IMR-90 (cell line): ENCODE results near the gene C11orf97. TPM values are rescaled to one million over a fixed set of nuclear protein-coding genes. Genes with fewer than 3 reads are reported as not detected.

ENCODE experiments used
- ATAC-seq: fragments of 200-7000 bp; cut with Tn5 transposase; 2 replicates; pipeline ENCODE4 v1.9.1; 2020; ENCODE audit warnings: low read depth, mild to moderate bottlenecking, moderate library complexity
- BruUV-seq: library from RNA; stranded (reverse); fragments of 400-500 nt; replicated peaks from 2 replicates; lab custom pipeline; 2021; lab: Mats Ljungman, UMichigan
- CTCF ChIA-PET: fragments of 300-600 bp; formaldehyde crosslinking; extraction: SDS; loops from one replicate; lab custom pipeline; 2021; ENCODE audit warnings: antibody characterized with exemption; lab: Yijun Ruan, JAX
- POLR2A ChIA-PET: fragments of 300-600 bp; sonication (Branson Sonifier 250); formaldehyde crosslinking; loops from one replicate; lab custom pipeline; 2022; ENCODE audit warnings: antibody characterized with exemption; ENCODE audit not compliant: unreplicated experiment; lab: Charles Lee
- DNase-seq: peaks from one replicate; pipeline ENCODE4 v3.0.0; 2013
- H2AFZ ChIP-seq: replicated peaks from 2 replicates; pipeline ENCODE3; 2013; ENCODE audit warnings: low read length, mild to moderate bottlenecking; ENCODE audit not compliant: poor library complexity
- H2AK5ac ChIP-seq: 2 replicates; pipeline ENCODE4 v1.6.1; 2013; ENCODE audit warnings: low read depth, low read length, inconsistent platforms
- H2AK9ac ChIP-seq: replicated peaks from 2 replicates; pipeline ENCODE3; 2013; ENCODE audit warnings: mild to moderate bottlenecking, low read depth, low read length, moderate library complexity; ENCODE audit not compliant: poor library complexity
- H2BK120ac ChIP-seq: 2 replicates; pipeline ENCODE4 v1.6.1; 2013; ENCODE audit warnings: low read depth, low read length, inconsistent platforms
- H2BK15ac ChIP-seq: 3 replicates; pipeline ENCODE4 v1.6.1; 2013; ENCODE audit warnings: low read depth, low read length, inconsistent platforms
- H2BK20ac ChIP-seq: 2 replicates; pipeline ENCODE4 v1.6.1; 2013; ENCODE audit warnings: low read depth, mild to moderate bottlenecking, inconsistent platforms, low read length, moderate library complexity
- H2BK5ac ChIP-seq: 2 replicates; pipeline ENCODE4 v1.6.1; 2013; ENCODE audit warnings: mild to moderate bottlenecking, low read depth, low read length, inconsistent platforms; ENCODE audit not compliant: poor library complexity, severe bottlenecking
- H3K14ac ChIP-seq: replicated peaks from 2 replicates; pipeline ENCODE4 v1.6.1; 2013; ENCODE audit warnings: low read depth, low read length, inconsistent platforms
- H3K18ac ChIP-seq: 2 replicates; pipeline ENCODE4 v1.6.1; 2013; ENCODE audit warnings: low read depth, low read length, control low read depth
- H3K23ac ChIP-seq: 2 replicates; pipeline ENCODE4 v1.6.1; 2013; ENCODE audit warnings: low read depth, low read length, inconsistent platforms
- H3K27ac ChIP-seq: 2 replicates; pipeline ENCODE4 v1.5.1; 2013; ENCODE audit warnings: mild to moderate bottlenecking, control low read depth, low read length; ENCODE audit not compliant: insufficient read depth
- H3K27me3 ChIP-seq: 2 replicates; pipeline ENCODE4 v1.6.1; 2013; ENCODE audit warnings: low read length; ENCODE audit not compliant: control insufficient read depth, insufficient read depth
- H3K36me3 ChIP-seq: 2 replicates; pipeline ENCODE4 v1.6.1; 2013; ENCODE audit warnings: low read length, mixed read lengths; ENCODE audit not compliant: control insufficient read depth, insufficient read depth
- H3K4ac ChIP-seq: 2 replicates; pipeline ENCODE4 v1.6.1; 2013; ENCODE audit warnings: low read depth, low read length, inconsistent platforms
- H3K4me1 ChIP-seq: 2 replicates; pipeline ENCODE4 v1.6.1; 2013; ENCODE audit warnings: low read length, mixed read lengths; ENCODE audit not compliant: control insufficient read depth, insufficient read depth
- H3K4me2 ChIP-seq: 2 replicates; pipeline ENCODE4 v1.6.1; 2013; ENCODE audit warnings: low read depth, mild to moderate bottlenecking, control low read depth, low read length, moderate library complexity
- H3K4me3 ChIP-seq: 2 replicates; pipeline ENCODE4 v1.5.1; 2013; ENCODE audit warnings: low read depth, mild to moderate bottlenecking, control low read depth, low read length, moderate library complexity; ENCODE audit not compliant: insufficient read depth
- H3K56ac ChIP-seq: 2 replicates; pipeline ENCODE4 v1.6.1; 2013; ENCODE audit warnings: low read length, inconsistent platforms; ENCODE audit not compliant: insufficient read depth; ENCODE audit errors: extremely low read depth
- H3K79me1 ChIP-seq, 2 experiments: 2 replicates each; pipeline ENCODE4 v1.6.1; 2013; ENCODE audit warnings: low read length in 2 of 2, inconsistent platforms in 1 of 2, low read depth in 1 of 2
- H3K9ac ChIP-seq: 2 replicates; pipeline ENCODE4 v1.6.1; 2013; ENCODE audit warnings: low read depth, low read length, control low read depth
- H3K9me1 ChIP-seq: 2 replicates; pipeline ENCODE4 v1.6.1; 2013; ENCODE audit warnings: low read length, inconsistent platforms; ENCODE audit not compliant: insufficient read depth
- H3K9me3 ChIP-seq: 2 replicates; pipeline ENCODE4 v1.6.1; 2013; ENCODE audit warnings: low read length; ENCODE audit not compliant: control insufficient read depth, insufficient read depth
- H4K20me1 ChIP-seq: 2 replicates; pipeline ENCODE4 v1.6.1; 2013; ENCODE audit warnings: low read length, inconsistent platforms; ENCODE audit not compliant: insufficient read depth
- H4K5ac ChIP-seq: 2 replicates; pipeline ENCODE4 v1.6.1; 2013; ENCODE audit warnings: mild to moderate bottlenecking, low read depth, low read length, control low read depth
- H4K8ac ChIP-seq, 2 experiments: 2 replicates each; pipeline ENCODE4 v1.6.1; 2013; ENCODE audit warnings: low read depth in 2 of 2, low read length in 2 of 2, control low read depth in 1 of 2, inconsistent platforms in 1 of 2
- H4K91ac ChIP-seq: 2 replicates; pipeline ENCODE4 v1.6.1; 2013; ENCODE audit warnings: low read depth, low read length, inconsistent platforms; ENCODE audit not compliant: insufficient read depth
- CEBPB ChIP-seq: IDR thresholded peaks from 2 replicates; pipeline ENCODE4 v1.6.1; 2012; ENCODE audit warnings: low read depth, low read length, improper control_type of control experiment
- CHD1 ChIP-seq: IDR thresholded peaks from 2 replicates; pipeline ENCODE4 v1.6.1; 2012; ENCODE audit warnings: low read depth, low read length, improper control_type of control experiment
- CTCF ChIP-seq: conservative IDR thresholded peaks from 2 replicates; pipeline ENCODE4 v1.5.1; 2012; ENCODE audit warnings: mild to moderate bottlenecking, low read depth, low read length, improper control_type of control experiment
- ELK1 ChIP-seq: fragments of 150-350 bp; IDR thresholded peaks from 2 replicates; pipeline ENCODE4 v1.6.1; 2016; ENCODE audit warnings: low read depth, mild to moderate bottlenecking, low read length, moderate library complexity, borderline replicate concordance
- MAFK ChIP-seq: IDR thresholded peaks from 2 replicates; pipeline ENCODE4 v1.6.1; 2012; ENCODE audit warnings: low read depth, low read length, improper control_type of control experiment
- MAZ ChIP-seq: IDR thresholded peaks from 2 replicates; pipeline ENCODE4 v1.6.1; 2012; ENCODE audit warnings: low read depth, mild to moderate bottlenecking, low read length, improper control_type of control experiment, moderate library complexity, borderline replicate concordance
- WGBS, 2 experiments: methylation state at CpG; one replicate each; pipeline versions ENCODE4 v1.1.5 to v1.1.7; 2013; ENCODE audit warnings: missing lambda C conversion rate in 2 of 2; ENCODE audit not compliant: insufficient read length in 1 of 2; ENCODE audit errors: extremely low coverage in 2 of 2; 5-methylcytosine and 5-hydroxymethylcytosine counted together
- dilution Hi-C: fragments of 300-500 bp; cut with HindIII; formaldehyde crosslinking; loops from one replicate; pipeline ENCODE4 v1.14.3; 2018; ENCODE audit warnings: low sequenced_read_pairs; ENCODE audit not compliant: unreplicated experiment
- in situ Hi-C: fragments of 300-500 bp; cut with MboI; formaldehyde crosslinking; loops from 3 replicates; pipeline ENCODE4 v1.14.3; 2019; ENCODE audit warnings: low sequenced_read_pairs, inconsistent platforms, mixed read lengths
- intact Hi-C: fragments of 100-400 bp; cut with micrococcal nuclease; formaldehyde crosslinking; loops from 2 replicates; pipeline ENCODE4 v1.10.0; 2022
- polyA plus RNA-seq, 3 experiments: library from polyadenylated mRNA; depleted of rRNA; stranded (reverse); fragments of >200 nt; gene quantifications; 2 replicates each; pipeline ENCODE4 v1.2.3, GENCODE V29; 2012; ENCODE audit warnings: low replicate concordance in 1 of 3
- total RNA-seq: library from RNA; depleted of rRNA; stranded (reverse); fragments of >200 nt; gene quantifications from 2 replicates; pipeline ENCODE4 v1.2.3, GENCODE V29; 2012

C11orf97 gene
- total and polyA plus RNA-seq, 2 of the 4 experiments (the other 2 are of a cell fraction), result not detected

- H2AFZ ChIP-seq, result peak overlapping the region; percentile 98
- H3K36me3 ChIP-seq, result peaks cover 2% of the 10 kb centered on the region; the same call in 1 of the 2 replicates
- peak overlapping the region; percentile 63; the same call in 1 of the 2 replicates for H2AK5ac ChIP-seq
- no peaks in the 10 kb centered on the region for H3K9me3 ChIP-seq
- BruUV-seq, result no TSS peak
- H3K9me1 ChIP-seq, result peaks cover 8% of the 10 kb centered on the region
- no peak overlapping the region; the same call in 1 of the 2 replicates for H4K91ac ChIP-seq
- H3K4ac ChIP-seq, result peak overlapping the region; percentile 32; the same call in 1 of the 2 replicates
- peaks cover 12 to 39% of the 10 kb centered on the region in 2 experiments for H3K79me1 ChIP-seq
- no peak overlapping the region; the same call in 1 of the 2 replicates for H4K5ac ChIP-seq
- H3K14ac ChIP-seq, result no peak overlapping the region
- in situ Hi-C loops, result no loop called here
- ChIA-PET POLR2A (no interaction called here), CTCF (no interaction called here)
- no peaks in the 10 kb centered on the region for H3K27me3 ChIP-seq
- peaks cover 10% of the 10 kb centered on the region; the same call in 1 of the 2 replicates for H4K20me1 ChIP-seq
- H3K18ac ChIP-seq, result no peak overlapping the region
- peak overlapping the region; percentile 50 for H3K4me2 ChIP-seq
- peaks cover 6% of the 10 kb centered on the region for H3K4me1 ChIP-seq
- no peak overlapping the region for H3K9ac ChIP-seq
- H2BK15ac ChIP-seq, result no peak overlapping the region
- H2AK9ac ChIP-seq, result peak overlapping the region; percentile 69
- peak overlapping the region; percentile 29; the same call in 1 of the 2 replicates for H3K23ac ChIP-seq
- DNase-seq (no peak), ATAC-seq (no peak)
- no peak overlapping the region for H2BK120ac ChIP-seq
- TF ChIP-seq MAZ, result no peak
- TF ChIP-seq MAFK, result no peak
- TF ChIP-seq CTCF, result no peak
- no peak for TF ChIP-seq ELK1
- no peak for TF ChIP-seq CHD1
- TF ChIP-seq CEBPB, result no peak
- H4K8ac ChIP-seq, result no peak overlapping the region
- H2BK5ac ChIP-seq, result no peak overlapping the region
- dilution Hi-C loops, result no loop called here
- intact Hi-C loops, result no loop called here
- no peak overlapping the region for H3K56ac ChIP-seq
- no peak overlapping the region for H3K27ac ChIP-seq
- 49% methylated on average over 19 of the region's 54 CpGs; no CpG with 5 or more reads in 1 of the 2 experiments for WGBS, 2 experiments
- H2BK20ac ChIP-seq, result no peak overlapping the region
- H3K4me3 ChIP-seq, result peak overlapping the region; percentile 69; the same call in 1 of the 2 replicates
These were observed 33.3 kb downstream of the C11orf97 start for GRCh38 chr11:94545264-94546161.
